ENCODE results near the gene SON.
"Not testable (repeated sequence)": the region's sequence is repeated elsewhere in the genome, so short reads cannot be mapped to it uniquely, and the experiment has no call there.

GRCh38 chr21:33576741-33577141 is 33.9 kb downstream of the SON start:
- TF ChIP-seq POLR2AphosphoS5 (IDR thresholded peaks at IDR 0.05; ENCODE audit: low read depth); CTCF (IDR thresholded peaks at IDR 0.05; ENCODE audit: insufficient read depth, low read length); GABPA (IDR thresholded peaks at IDR 0.05; ENCODE audit: low read depth); REST (IDR thresholded peaks at IDR 0.05; ENCODE audit: insufficient replicate concordance, low read depth); SPI1 (IDR thresholded peaks at IDR 0.05; ENCODE audit: borderline replicate concordance, low read depth): not testable (repeated sequence)
